GM18526 (cell line): ENCODE results near the gene BTNL3.

Experiments used
- POLR2A ChIP-seq: IDR thresholded peaks from 3 replicates; pipeline ENCODE4 v1.6.1; 2011; ENCODE audit not compliant: insufficient read length; ENCODE audit errors: extremely low read depth

BTNL3 gene

GRCh38 chr5:181001947-181002346, 13.3 kb downstream of the BTNL3 start:
- no peak for TF ChIP-seq POLR2A

GRCh38 chr5:181005791-181006190, 17.1 kb downstream of the BTNL3 start:
- no peak for TF ChIP-seq POLR2A

- TF ChIP-seq POLR2A = no peak
These were observed 19.5 kb downstream of the BTNL3 start for GRCh38 chr5:181008136-181008535.

- TF ChIP-seq POLR2A = no peak
These were observed 32.0 kb downstream of the BTNL3 start for GRCh38 chr5:181020688-181021087.

- TF ChIP-seq POLR2A = no peak
These were observed 35.8 kb downstream of the BTNL3 start for GRCh38 chr5:181024245-181025064.

- TF ChIP-seq POLR2A = no peak
These were observed 38.9 kb downstream of the BTNL3 start for GRCh38 chr5:181027452-181028031.

GRCh38 chr5:181028032-181028819, 39.6 kb downstream of the BTNL3 start:
- no peak for TF ChIP-seq POLR2A

- no peak for TF ChIP-seq POLR2A
These were observed 43.1 kb downstream of the BTNL3 start for GRCh38 chr5:181031716-181032115.

GRCh38 chr5:181035991-181036815, 47.6 kb downstream of the BTNL3 start:
- no peak for TF ChIP-seq POLR2A

GRCh38 chr5:181036816-181037364, 48.2 kb downstream of the BTNL3 start:
- TF ChIP-seq POLR2A = no peak

GRCh38 chr5:181037365-181037861, 48.8 kb downstream of the BTNL3 start:
- TF ChIP-seq POLR2A = no peak

- TF ChIP-seq POLR2A = no peak
These were observed 50.8 kb downstream of the BTNL3 start for GRCh38 chr5:181039471-181039870.

GRCh38 chr5:181039931-181040630, 51.4 kb downstream of the BTNL3 start, which contains the start of gene BTNL9:
BTNL9 (plus strand) TSS chr5:181040266; CDS start chr5:181045490, 5,224 bp downstream.
- no peak for TF ChIP-seq POLR2A

- TF ChIP-seq POLR2A = no peak
These were observed 51.9 kb downstream of the BTNL3 start for GRCh38 chr5:181040631-181040945.

- TF ChIP-seq POLR2A = no peak
These were observed 52.4 kb downstream of the BTNL3 start for GRCh38 chr5:181041043-181041442.
